GM15510 (cell line): Measurements from ENCODE around the gene IQCM.

Experiments used
- POLR2A ChIP-seq: IDR thresholded peaks from 3 replicates; pipeline ENCODE4 v1.6.1; 2011; ENCODE audit warnings: borderline replicate concordance; ENCODE audit not compliant: insufficient read length; ENCODE audit errors: extremely low read depth

The IQCM gene

GRCh38 chr4:149589826-149590225 lies 225.8 kb downstream of the IQCM start:
- TF ChIP-seq POLR2A = no peak

- no peak for TF ChIP-seq POLR2A
Observed at GRCh38 chr4:149584722-149585121, 230.9 kb downstream of the IQCM start.

GRCh38 chr4:149574971-149575370 lies 240.7 kb downstream of the IQCM start:
- TF ChIP-seq POLR2A = no peak

GRCh38 chr4:149572716-149573115 lies 242.9 kb downstream of the IQCM start:
- TF ChIP-seq POLR2A = no peak

GRCh38 chr4:149555799-149556198 lies 259.8 kb downstream of the IQCM start:
- TF ChIP-seq POLR2A = no peak

- no peak for TF ChIP-seq POLR2A
Observed at GRCh38 chr4:149555146-149555545, 260.5 kb downstream of the IQCM start.

- TF ChIP-seq POLR2A = no peak
Observed at GRCh38 chr4:149553959-149554520, 261.6 kb downstream of the IQCM start.

- no peak for TF ChIP-seq POLR2A
Observed at GRCh38 chr4:149552601-149553000, 263.0 kb downstream of the IQCM start.

GRCh38 chr4:149549911-149550310 lies 265.7 kb downstream of the IQCM start:
- TF ChIP-seq POLR2A = no peak

GRCh38 chr4:149534779-149535178 lies 280.9 kb downstream of the IQCM start:
- TF ChIP-seq POLR2A = no peak

- TF ChIP-seq POLR2A = no peak
Observed at GRCh38 chr4:149531861-149532260, 283.8 kb downstream of the IQCM start.

GRCh38 chr4:149523039-149523438 lies 292.6 kb downstream of the IQCM start:
- no peak for TF ChIP-seq POLR2A

GRCh38 chr4:149521611-149522425 lies 293.8 kb downstream of the IQCM start:
- TF ChIP-seq POLR2A = no peak

GRCh38 chr4:149518471-149518870 lies 297.2 kb downstream of the IQCM start:
- no peak for TF ChIP-seq POLR2A

- no peak for TF ChIP-seq POLR2A
Observed at GRCh38 chr4:149513081-149513480, 302.6 kb downstream of the IQCM start.

GRCh38 chr4:149512501-149512900 lies 303.1 kb downstream of the IQCM start:
- TF ChIP-seq POLR2A = no peak
